H1 (cell line): ENCODE results near the gene WDR41. TPM values are rescaled to one million over a fixed set of nuclear protein-coding genes. Genes with fewer than 3 reads are reported as not detected.
A peak's percentile ranks its signal among the peaks of the same experiment; 100 is the strongest.

ENCODE experiments used
- RAD21 ChIP-seq, 2 experiments: IDR thresholded peaks in 1 of 2; conservative IDR thresholded peaks in 1 of 2; 2 replicates each; pipeline ENCODE4 v1.6.1; 2011; ENCODE audit warnings: low read depth in 2 of 2, low read length in 2 of 2, improper control_type of control experiment in 1 of 2, inconsistent platforms in 1 of 2, mild to moderate bottlenecking in 1 of 2, moderate library complexity in 1 of 2
- RXRA ChIP-seq: IDR thresholded peaks from 2 replicates; pipeline ENCODE4 v1.6.1; 2011; ENCODE audit warnings: low read depth, mild to moderate bottlenecking, low read length, moderate library complexity; ENCODE audit not compliant: insufficient read depth
- polyA plus RNA-seq, 7 experiments: library from polyadenylated mRNA; depleted of rRNA in 3 of 7; stranded (reverse) in 5 of 7; unstranded in 2 of 7; fragments of >200 nt in 5 of 7; fragments of 200-250 nt in 2 of 7; gene quantifications; 1 replicate in 5 of 7; 2 replicates in 1 of 7; 4 replicates in 1 of 7; pipeline versions ENCODE4 v1.2.1 to v1.2.3, GENCODE V29; 2011 to 2013; ENCODE audit warnings: missing spikeins in 2 of 7, mixed read lengths in 2 of 7
- total RNA-seq: library from RNA; stranded (reverse); fragmentation: NEBNext Ultra II Directional; extraction: Animal tissue kit (Norgen Biotek cat#: 25700); gene quantifications from 2 replicates; pipeline ENCODE4 v1.2.1, GENCODE V29; 2021
- TF ChIP-seq, protein P1 (sequence below): fragments of 300-600 bp; sonication (generic); IDR thresholded peaks from 2 replicates; pipeline ENCODE4 v1.7.1; 2012; ENCODE audit warnings: low read length, moderate library complexity, mild to moderate bottlenecking, inconsistent platforms; ENCODE audit not compliant: insufficient replicate concordance
- TF ChIP-seq, protein P2 (sequence below), 3 experiments: IDR thresholded peaks; 1 replicate in 2 of 3; 2 replicates in 1 of 3; pipeline versions ENCODE4 v1.5.1 to v1.6.1; 2011; ENCODE audit warnings: low read length in 3 of 3, mild to moderate bottlenecking in 3 of 3, inconsistent platforms in 2 of 3, low read depth in 1 of 3, moderate library complexity in 1 of 3; ENCODE audit not compliant: insufficient read depth in 1 of 3; ENCODE audit errors: control extremely low read depth in 1 of 3

WDR41 gene
- total and polyA plus RNA-seq, 2 of the 8 experiments (the other 6 are each of a cell fraction or from before 2014, with no cell fraction given) = 16.4 to 44.9 TPM

DNA sequence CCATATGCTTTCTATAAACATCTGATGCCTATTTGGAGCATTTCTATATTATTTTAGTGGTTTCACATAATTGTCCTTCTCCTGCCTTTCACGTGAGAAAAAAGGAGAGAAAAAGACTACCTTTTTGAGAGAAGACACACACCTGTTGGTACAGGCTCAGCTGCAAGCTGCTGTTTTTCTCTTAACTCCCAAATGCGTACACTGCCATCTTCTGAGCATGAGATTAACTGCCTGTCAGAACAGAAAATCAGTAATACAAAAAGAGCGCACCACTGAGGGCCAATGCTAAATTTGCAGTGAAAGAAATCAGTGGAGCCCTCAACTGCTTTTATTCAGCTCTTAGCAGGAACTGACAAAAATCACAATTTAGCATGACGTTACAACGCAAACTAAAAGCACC is 54.9 kb downstream of the WDR41 start (continued):
- TF ChIP-seq, protein P1, sequence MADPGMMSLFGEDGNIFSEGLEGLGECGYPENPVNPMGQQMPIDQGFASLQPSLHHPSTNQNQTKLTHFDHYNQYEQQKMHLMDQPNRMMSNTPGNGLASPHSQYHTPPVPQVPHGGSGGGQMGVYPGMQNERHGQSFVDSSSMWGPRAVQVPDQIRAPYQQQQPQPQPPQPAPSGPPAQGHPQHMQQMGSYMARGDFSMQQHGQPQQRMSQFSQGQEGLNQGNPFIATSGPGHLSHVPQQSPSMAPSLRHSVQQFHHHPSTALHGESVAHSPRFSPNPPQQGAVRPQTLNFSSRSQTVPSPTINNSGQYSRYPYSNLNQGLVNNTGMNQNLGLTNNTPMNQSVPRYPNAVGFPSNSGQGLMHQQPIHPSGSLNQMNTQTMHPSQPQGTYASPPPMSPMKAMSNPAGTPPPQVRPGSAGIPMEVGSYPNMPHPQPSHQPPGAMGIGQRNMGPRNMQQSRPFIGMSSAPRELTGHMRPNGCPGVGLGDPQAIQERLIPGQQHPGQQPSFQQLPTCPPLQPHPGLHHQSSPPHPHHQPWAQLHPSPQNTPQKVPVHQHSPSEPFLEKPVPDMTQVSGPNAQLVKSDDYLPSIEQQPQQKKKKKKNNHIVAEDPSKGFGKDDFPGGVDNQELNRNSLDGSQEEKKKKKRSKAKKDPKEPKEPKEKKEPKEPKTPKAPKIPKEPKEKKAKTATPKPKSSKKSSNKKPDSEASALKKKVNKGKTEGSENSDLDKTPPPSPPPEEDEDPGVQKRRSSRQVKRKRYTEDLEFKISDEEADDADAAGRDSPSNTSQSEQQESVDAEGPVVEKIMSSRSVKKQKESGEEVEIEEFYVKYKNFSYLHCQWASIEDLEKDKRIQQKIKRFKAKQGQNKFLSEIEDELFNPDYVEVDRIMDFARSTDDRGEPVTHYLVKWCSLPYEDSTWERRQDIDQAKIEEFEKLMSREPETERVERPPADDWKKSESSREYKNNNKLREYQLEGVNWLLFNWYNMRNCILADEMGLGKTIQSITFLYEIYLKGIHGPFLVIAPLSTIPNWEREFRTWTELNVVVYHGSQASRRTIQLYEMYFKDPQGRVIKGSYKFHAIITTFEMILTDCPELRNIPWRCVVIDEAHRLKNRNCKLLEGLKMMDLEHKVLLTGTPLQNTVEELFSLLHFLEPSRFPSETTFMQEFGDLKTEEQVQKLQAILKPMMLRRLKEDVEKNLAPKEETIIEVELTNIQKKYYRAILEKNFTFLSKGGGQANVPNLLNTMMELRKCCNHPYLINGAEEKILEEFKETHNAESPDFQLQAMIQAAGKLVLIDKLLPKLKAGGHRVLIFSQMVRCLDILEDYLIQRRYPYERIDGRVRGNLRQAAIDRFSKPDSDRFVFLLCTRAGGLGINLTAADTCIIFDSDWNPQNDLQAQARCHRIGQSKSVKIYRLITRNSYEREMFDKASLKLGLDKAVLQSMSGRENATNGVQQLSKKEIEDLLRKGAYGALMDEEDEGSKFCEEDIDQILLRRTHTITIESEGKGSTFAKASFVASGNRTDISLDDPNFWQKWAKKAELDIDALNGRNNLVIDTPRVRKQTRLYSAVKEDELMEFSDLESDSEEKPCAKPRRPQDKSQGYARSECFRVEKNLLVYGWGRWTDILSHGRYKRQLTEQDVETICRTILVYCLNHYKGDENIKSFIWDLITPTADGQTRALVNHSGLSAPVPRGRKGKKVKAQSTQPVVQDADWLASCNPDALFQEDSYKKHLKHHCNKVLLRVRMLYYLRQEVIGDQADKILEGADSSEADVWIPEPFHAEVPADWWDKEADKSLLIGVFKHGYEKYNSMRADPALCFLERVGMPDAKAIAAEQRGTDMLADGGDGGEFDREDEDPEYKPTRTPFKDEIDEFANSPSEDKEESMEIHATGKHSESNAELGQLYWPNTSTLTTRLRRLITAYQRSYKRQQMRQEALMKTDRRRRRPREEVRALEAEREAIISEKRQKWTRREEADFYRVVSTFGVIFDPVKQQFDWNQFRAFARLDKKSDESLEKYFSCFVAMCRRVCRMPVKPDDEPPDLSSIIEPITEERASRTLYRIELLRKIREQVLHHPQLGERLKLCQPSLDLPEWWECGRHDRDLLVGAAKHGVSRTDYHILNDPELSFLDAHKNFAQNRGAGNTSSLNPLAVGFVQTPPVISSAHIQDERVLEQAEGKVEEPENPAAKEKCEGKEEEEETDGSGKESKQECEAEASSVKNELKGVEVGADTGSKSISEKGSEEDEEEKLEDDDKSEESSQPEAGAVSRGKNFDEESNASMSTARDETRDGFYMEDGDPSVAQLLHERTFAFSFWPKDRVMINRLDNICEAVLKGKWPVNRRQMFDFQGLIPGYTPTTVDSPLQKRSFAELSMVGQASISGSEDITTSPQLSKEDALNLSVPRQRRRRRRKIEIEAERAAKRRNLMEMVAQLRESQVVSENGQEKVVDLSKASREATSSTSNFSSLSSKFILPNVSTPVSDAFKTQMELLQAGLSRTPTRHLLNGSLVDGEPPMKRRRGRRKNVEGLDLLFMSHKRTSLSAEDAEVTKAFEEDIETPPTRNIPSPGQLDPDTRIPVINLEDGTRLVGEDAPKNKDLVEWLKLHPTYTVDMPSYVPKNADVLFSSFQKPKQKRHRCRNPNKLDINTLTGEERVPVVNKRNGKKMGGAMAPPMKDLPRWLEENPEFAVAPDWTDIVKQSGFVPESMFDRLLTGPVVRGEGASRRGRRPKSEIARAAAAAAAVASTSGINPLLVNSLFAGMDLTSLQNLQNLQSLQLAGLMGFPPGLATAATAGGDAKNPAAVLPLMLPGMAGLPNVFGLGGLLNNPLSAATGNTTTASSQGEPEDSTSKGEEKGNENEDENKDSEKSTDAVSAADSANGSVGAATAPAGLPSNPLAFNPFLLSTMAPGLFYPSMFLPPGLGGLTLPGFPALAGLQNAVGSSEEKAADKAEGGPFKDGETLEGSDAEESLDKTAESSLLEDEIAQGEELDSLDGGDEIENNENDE = no peak
- TF ChIP-seq, protein P2, sequence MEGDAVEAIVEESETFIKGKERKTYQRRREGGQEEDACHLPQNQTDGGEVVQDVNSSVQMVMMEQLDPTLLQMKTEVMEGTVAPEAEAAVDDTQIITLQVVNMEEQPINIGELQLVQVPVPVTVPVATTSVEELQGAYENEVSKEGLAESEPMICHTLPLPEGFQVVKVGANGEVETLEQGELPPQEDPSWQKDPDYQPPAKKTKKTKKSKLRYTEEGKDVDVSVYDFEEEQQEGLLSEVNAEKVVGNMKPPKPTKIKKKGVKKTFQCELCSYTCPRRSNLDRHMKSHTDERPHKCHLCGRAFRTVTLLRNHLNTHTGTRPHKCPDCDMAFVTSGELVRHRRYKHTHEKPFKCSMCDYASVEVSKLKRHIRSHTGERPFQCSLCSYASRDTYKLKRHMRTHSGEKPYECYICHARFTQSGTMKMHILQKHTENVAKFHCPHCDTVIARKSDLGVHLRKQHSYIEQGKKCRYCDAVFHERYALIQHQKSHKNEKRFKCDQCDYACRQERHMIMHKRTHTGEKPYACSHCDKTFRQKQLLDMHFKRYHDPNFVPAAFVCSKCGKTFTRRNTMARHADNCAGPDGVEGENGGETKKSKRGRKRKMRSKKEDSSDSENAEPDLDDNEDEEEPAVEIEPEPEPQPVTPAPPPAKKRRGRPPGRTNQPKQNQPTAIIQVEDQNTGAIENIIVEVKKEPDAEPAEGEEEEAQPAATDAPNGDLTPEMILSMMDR (IDR thresholded peaks at IDR 0.05; ENCODE audit: control extremely low read depth in 1 of 3, insufficient read depth in 1 of 3, low read depth in 1 of 3, low read length in 3 of 3) = peak in 2 of 3 experiments; percentile 50 to 57; a peak in 3 of 4 replicates
- TF ChIP-seq RAD21 (IDR thresholded peaks at IDR 0.05 in 1 of 2, conservative IDR thresholded peaks at IDR 0.05 in 1 of 2; ENCODE audit: low read depth in 2 of 2, low read length in 2 of 2) (peak; percentile 74 to 78), RXRA (no peak)
